Measurements from ENCODE around the gene PRKCA. TPM values are rescaled to one million over a fixed set of nuclear protein-coding genes. Genes with fewer than 3 reads are reported as not detected.

PRKCA gene
- total and polyA plus RNA-seq, 2 donors (not counting 3 experiments of a cell fraction or from before 2014, with no cell fraction given) = 7.5 to 34.2 TPM

DNA sequence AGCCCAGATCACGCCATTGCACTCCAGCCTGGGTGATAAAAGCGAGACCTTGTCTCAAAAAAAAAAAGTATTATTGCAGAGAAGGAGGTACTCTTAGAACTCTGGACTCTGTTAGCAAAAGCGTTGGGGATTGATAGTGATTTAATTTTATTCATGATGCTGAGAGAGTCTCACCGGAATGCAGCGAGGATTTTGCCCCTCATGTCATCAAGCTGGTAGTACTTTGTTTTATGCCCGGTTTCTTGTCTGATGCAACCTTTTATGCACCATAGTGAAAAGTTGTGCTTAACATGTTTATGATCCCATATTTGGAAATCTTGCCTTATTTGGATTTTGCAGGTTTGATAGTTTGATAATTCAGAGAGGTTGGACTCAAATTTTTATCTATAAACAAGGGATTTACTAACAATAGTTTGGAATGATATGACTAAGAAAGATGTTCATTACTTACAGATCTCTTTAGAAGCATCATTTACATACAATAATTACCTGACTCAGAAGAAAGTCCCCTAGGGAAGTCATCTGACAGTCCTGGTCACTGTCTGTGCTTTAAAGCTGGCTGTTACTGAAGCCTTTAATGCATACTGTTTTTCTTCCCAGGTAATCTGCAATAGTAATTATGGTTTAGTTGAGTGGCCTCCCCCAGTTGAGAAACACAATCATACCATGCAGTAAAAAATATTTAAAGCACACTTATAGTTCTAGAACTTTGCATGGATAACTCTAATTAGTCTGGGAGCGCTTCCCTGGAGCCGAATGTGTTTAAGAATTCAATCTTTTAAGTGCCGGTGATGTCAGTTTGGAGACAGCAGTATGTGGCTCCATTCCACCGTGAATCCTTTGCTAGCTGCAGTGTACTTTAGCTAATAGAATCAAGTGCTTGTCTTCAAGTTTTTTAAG, 120.9 kb downstream of the PRKCA start:
- POLR2A ChIA-PET = no interaction called here
- FAIRE-seq = no peak

More for the DNA sequence above, 120.9 kb downstream of the PRKCA start:
- no peak overlapping the region for H3K4me2 ChIP-seq (ENCODE audit: insufficient read depth, low read length)
- intact Hi-C loops (cut with micrococcal nuclease) (loop anchor here (5.0 to 10.0 kb wide), 2 partner anchors 116 to 169 kb away; no protein-coding TSS in a partner anchor), dilution Hi-C loops (cut with MboI; ENCODE audit: extremely low pct_ligation_motif_present, low sequenced_read_pairs) (no loop called here)
- H3K9me1 ChIP-seq (replicated peaks; ENCODE audit: control insufficient read depth, extremely low read depth, insufficient read depth, low read length) = no peaks in the 10 kb centered on the region
- H3K4me3 ChIP-seq (replicated peaks in 1 of 3; ENCODE audit: insufficient read depth in 1 of 3, low read depth in 1 of 3, low read length in 3 of 3) = no peak overlapping the region
- H3K27ac ChIP-seq (ENCODE audit: insufficient read depth, low read depth, low read length) = no peak overlapping the region
- no peak overlapping the region for H3K9ac ChIP-seq (replicated peaks; ENCODE audit: extremely low read depth, insufficient read depth, low read length)
- no peak for DNase-seq (ENCODE audit: low read depth, low spot score)
- CTCF ChIA-PET = no interaction called here
- no peaks in the 10 kb centered on the region for H3K4me1 ChIP-seq (ENCODE audit: control insufficient read depth, extremely low read depth, insufficient read depth, low read length)
- H2AFZ ChIP-seq (ENCODE audit: low read depth, low read length) = no peak overlapping the region
- peaks cover 15% of the 10 kb centered on the region for H3K79me2 ChIP-seq (ENCODE audit: control insufficient read depth, insufficient read depth, low read length)
- H3K36me3 ChIP-seq (ENCODE audit: control insufficient read depth in 2 of 2, extremely low read depth in 1 of 2, insufficient read depth in 2 of 2, low read length in 2 of 2) = no peaks in the 10 kb centered on the region
- H3K9me3 ChIP-seq (replicated peaks; ENCODE audit: control insufficient read depth, insufficient read depth, low read length) = no peaks in the 10 kb centered on the region
- no peak for TF ChIP-seq POLR2AphosphoS5 (IDR thresholded peaks at IDR 0.05; ENCODE audit: insufficient read depth, low read depth, low read length)
- no peak for TF ChIP-seq GATA2 (IDR thresholded peaks at IDR 0.05; ENCODE audit: insufficient read depth, insufficient read length, low read depth, low read length)
- TF ChIP-seq MYC (IDR thresholded peaks at IDR 0.05; ENCODE audit: low read depth, low read length) = no peak
- TF ChIP-seq, protein P1, sequence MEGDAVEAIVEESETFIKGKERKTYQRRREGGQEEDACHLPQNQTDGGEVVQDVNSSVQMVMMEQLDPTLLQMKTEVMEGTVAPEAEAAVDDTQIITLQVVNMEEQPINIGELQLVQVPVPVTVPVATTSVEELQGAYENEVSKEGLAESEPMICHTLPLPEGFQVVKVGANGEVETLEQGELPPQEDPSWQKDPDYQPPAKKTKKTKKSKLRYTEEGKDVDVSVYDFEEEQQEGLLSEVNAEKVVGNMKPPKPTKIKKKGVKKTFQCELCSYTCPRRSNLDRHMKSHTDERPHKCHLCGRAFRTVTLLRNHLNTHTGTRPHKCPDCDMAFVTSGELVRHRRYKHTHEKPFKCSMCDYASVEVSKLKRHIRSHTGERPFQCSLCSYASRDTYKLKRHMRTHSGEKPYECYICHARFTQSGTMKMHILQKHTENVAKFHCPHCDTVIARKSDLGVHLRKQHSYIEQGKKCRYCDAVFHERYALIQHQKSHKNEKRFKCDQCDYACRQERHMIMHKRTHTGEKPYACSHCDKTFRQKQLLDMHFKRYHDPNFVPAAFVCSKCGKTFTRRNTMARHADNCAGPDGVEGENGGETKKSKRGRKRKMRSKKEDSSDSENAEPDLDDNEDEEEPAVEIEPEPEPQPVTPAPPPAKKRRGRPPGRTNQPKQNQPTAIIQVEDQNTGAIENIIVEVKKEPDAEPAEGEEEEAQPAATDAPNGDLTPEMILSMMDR (IDR thresholded peaks at IDR 0.05; ENCODE audit: extremely low read depth in 1 of 2, insufficient read depth in 1 of 2, low read depth in 1 of 2, low read length in 2 of 2) = no peak
- no peak for TF ChIP-seq EZH2 (IDR thresholded peaks at IDR 0.05; ENCODE audit: borderline replicate concordance, low read depth, low read length, severe bottlenecking)
- no peak for TF ChIP-seq FOS (IDR thresholded peaks at IDR 0.05; ENCODE audit: borderline replicate concordance, insufficient read depth, low read length)
- no peak for TF ChIP-seq POLR2A (IDR thresholded peaks at IDR 0.05; ENCODE audit: low read depth, low read length)
- TF ChIP-seq, protein P2, sequence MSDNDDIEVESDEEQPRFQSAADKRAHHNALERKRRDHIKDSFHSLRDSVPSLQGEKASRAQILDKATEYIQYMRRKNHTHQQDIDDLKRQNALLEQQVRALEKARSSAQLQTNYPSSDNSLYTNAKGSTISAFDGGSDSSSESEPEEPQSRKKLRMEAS (IDR thresholded peaks at IDR 0.05; ENCODE audit: insufficient read depth, insufficient read length) = no peak
- TF ChIP-seq JUN (IDR thresholded peaks at IDR 0.05; ENCODE audit: borderline replicate concordance, insufficient read depth, insufficient read length, low read depth) = no peak
- H3K27me3 ChIP-seq (ENCODE audit: control insufficient read depth in 2 of 2, insufficient read depth in 2 of 2, low read length in 2 of 2) = no peaks in the 10 kb centered on the region
- H4K20me1 ChIP-seq (replicated peaks; ENCODE audit: control insufficient read depth, extremely low read depth, insufficient read depth, low read length) = no peaks in the 10 kb centered on the region
- BruUV-seq (replicated peaks) = no TSS peak

All from endothelial cell of umbilical vein (primary cell).